GM13976 (cell line): ENCODE results near the gene SLC66A1.

Experiments
- DNase-seq: peaks from one replicate; pipeline ENCODE4 v3.0.0; 2012; ENCODE audit warnings: low spot score
- in situ Hi-C: fragments of 300-500 bp; cut with MboI; formaldehyde crosslinking; loops from one replicate; pipeline ENCODE4 v1.12.0; 2022; ENCODE audit warnings: low sequenced_read_pairs, mixed read lengths, inconsistent platforms; ENCODE audit not compliant: unreplicated experiment
- TF ChIP-seq, protein P1 (sequence below): IDR thresholded peaks from 2 replicates; pipeline ENCODE4 v1.5.1; 2012; ENCODE audit warnings: borderline replicate concordance, mild to moderate bottlenecking; ENCODE audit not compliant: insufficient read depth; ENCODE audit errors: extremely low read depth, missing control alignments, control extremely low read depth

The SLC66A1 gene

DNA sequence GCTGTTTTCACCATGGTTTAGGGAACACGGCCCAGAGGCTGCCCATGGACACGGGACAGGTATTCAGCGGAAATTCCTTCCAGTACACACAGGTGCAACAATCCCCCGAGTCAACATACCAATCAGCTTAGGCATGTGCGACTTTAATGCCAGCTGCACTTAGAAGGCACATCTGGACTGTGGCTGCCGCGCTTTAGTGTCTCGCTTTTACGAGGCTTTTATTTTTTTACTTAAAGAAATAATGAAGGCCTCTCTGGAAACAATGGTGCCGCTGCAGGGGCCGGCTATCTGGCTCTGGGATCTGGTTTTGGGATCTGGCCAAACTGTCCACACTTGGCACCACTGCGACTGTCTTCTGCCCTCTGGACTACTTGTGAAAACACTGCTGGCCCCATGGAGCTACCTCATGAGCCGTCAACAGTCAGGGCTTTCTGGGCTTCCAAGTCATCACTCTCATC, 55.5 kb downstream of the SLC66A1 start:
- TF ChIP-seq, protein P1, sequence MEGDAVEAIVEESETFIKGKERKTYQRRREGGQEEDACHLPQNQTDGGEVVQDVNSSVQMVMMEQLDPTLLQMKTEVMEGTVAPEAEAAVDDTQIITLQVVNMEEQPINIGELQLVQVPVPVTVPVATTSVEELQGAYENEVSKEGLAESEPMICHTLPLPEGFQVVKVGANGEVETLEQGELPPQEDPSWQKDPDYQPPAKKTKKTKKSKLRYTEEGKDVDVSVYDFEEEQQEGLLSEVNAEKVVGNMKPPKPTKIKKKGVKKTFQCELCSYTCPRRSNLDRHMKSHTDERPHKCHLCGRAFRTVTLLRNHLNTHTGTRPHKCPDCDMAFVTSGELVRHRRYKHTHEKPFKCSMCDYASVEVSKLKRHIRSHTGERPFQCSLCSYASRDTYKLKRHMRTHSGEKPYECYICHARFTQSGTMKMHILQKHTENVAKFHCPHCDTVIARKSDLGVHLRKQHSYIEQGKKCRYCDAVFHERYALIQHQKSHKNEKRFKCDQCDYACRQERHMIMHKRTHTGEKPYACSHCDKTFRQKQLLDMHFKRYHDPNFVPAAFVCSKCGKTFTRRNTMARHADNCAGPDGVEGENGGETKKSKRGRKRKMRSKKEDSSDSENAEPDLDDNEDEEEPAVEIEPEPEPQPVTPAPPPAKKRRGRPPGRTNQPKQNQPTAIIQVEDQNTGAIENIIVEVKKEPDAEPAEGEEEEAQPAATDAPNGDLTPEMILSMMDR = no peak
- in situ Hi-C loops = no loop called here
- DNase-seq = no peak

DNA sequence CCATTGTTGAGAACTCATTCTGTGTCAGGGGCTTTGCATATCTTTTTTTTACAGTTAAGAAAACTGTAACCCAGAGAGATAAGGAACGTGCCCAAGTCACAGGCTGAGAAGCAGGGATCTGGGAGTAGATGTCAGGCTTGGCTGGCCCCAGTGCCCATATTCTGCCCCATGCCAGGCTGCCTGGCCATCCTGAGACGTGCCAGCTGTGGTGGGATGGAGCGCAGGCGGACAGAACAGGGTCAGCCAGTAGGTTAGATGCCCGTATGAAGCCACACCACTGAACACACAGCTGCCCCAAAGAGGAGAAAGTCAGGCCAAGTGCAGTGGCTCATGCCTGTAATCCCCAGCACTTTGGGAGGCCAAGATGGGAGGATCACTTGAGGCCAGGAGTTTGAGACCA, 55.9 kb downstream of the SLC66A1 start:
- DNase-seq = no peak
- TF ChIP-seq, protein P1 = no peak
- in situ Hi-C loops = no loop called here

DNA sequence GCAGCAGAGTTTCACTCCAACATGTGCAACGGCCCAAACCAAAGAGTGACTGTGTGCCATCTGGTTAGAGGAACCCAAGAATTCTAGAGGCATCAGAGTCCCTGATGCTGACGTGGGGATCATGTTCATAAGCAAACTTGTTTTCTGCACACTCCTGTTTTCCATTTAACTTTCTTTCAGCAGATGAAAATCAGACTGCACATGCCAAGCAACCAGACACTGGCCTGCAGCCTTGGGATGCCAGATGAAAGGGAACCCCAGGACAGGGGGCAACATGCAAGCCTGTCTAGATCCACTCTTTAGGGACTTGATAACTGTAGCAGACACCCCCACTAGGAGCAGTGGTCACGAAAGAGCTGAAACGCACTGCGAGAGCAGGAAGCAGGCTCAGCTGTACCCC, 56.8 kb downstream of the SLC66A1 start:
- TF ChIP-seq, protein P1 = no peak
- in situ Hi-C loops = no loop called here

DNA sequence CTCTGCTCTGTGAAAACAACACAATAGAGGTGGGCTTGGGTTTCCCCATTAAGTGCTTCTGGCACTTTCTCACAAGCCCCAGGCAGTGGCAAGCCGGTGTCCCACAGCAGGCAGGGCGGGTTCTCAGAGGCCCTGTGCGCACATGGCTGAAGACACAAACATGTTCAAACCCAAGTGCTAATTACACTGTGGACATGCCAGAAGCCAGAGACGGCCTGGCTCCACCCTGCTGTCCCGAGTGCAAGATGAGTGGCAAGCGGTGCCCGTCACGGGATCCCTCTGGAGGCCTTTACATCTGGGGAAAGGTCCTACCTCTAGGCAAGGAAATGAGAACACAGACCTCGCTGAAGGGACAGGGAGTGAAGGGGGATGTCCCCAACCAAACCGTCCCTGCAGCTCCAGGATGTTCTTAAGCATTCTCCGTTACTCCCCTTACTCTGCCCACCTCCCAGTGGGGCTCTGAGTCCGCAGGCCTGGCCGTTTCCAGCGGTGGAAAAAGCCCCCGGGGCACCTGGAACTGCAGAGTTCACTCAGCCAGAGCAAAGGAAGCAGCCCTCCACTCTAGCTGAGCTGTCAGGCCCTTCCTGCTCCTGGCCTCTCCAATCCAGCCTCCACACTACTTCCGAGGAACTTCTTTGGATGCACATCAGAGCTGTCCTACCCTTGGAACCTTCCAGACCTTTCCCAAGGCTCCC, 57.4 kb downstream of the SLC66A1 start:
- DNase-seq = no peak
- in situ Hi-C loops = no loop called here

More for the DNA sequence above, 56.8 kb downstream of the SLC66A1 start:
- no peak for DNase-seq

DNA sequence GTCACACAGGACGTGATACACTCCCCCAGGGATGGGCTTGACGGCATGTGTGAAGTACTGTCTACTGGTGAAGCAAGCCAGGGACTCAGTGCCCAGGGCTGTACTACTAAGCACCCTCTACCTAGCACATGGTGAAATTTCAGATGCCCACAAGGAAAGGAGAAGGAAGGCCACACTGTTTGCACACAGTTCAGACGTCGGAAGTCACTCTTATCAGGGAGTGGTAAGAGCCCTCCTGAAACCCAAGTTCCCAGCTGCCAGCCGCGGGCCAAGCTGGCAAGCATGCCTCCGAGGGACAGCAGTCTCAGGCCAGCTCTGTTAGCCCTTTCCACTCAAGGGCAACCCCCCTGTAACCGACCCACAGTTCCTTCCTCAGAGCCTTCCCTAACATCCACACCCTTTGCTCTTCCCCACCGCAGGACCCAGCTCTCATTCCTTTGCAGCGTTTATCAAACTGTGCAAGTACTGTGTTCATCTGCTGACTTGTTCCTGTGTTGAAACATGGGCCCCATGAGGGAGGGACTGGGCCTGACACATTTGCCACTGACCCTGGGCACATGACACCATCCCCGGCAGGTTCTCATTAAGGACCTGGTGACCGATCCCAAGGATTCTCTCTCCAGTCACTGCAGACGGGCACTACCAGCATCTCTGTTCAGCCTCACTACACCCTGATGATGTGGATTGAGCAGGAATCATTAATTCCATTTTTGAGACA, 58.5 kb downstream of the SLC66A1 start:
- no peak for DNase-seq
- in situ Hi-C loops = no loop called here
- TF ChIP-seq, protein P1 = no peak

More for the DNA sequence above, 57.4 kb downstream of the SLC66A1 start:
- TF ChIP-seq, protein P1 = no peak

DNA sequence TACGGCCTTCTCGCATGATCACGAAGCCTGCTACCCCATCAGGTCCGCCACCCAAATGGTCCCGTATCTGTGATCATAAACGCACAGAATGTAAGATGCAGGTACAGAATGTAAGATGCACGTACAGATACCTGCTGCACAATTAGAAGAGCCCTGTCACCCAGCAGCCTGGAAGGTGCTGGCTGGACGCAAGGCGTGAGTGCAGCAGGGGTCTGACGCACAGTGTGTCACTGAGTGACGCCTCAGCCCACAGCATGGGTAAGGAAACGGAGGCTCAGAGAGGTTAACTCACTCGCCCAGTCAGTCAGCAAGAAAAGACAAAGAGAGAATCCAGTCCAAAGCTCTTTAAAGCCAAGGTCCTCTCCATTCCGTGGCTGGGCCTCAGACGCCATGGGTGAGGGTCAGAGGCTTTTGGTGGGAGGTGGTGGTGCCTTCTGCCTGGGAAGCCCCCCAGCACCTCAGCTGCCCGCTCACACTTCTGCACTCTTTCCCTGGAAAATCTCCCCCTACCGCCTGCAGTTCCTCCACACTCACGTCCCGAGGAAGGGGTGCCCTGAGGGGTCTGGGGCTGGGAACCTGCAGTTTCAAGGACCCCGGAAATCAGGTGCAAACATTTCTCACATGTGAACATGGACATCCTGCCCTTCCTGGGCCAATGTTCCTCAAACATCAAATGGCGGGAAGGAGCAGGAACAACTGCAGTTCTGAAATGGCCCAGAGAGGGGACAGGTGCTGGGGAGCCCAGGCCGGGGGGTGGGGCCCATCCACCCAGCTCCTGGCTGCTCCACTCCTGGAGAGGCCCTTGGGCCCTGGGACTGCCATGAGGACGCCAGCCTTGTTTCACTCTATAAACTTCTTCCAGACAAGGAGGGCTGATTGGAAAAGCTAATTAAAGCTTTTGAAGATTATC, 59.4 kb downstream of the SLC66A1 start:
- DNase-seq = no peak
- TF ChIP-seq, protein P1 = no peak
- in situ Hi-C loops = no loop called here
